Prostate gland (tissue), 2 donors: Measurements from ENCODE around the gene OR1L8. TPM values are rescaled to one million over a fixed set of nuclear protein-coding genes. Genes with fewer than 3 reads are reported as not detected.
"Not testable (repeated sequence)": the region's sequence is repeated elsewhere in the genome, so short reads cannot be mapped to it uniquely, and the experiment has no call there.

Experiments used
- DNase-seq: peaks from one replicate; pipeline ENCODE4 v3.0.0-alpha.2; 2019; ENCODE audit warnings: low spot score
- H3K27ac ChIP-seq, 2 donors: fragments of 200-600 bp; sonication (generic); 2 replicates each; pipeline ENCODE4 v1.5.1; 2017 to 2019
- H3K27me3 ChIP-seq: fragments of 200-600 bp; sonication (generic); replicated peaks from 2 replicates; pipeline ENCODE4 v1.5.1; 2019; ENCODE audit not compliant: insufficient read depth
- H3K36me3 ChIP-seq, 2 donors: fragments of 200-600 bp; sonication (generic); 1 replicate in 1 of 2; 2 replicates in 1 of 2; pipeline versions ENCODE4 v1.5.1 to v1.8.1; 2017 to 2019
- H3K4me1 ChIP-seq: fragments of 200-600 bp; sonication (generic); replicated peaks from 2 replicates; pipeline ENCODE4 v1.5.1; 2019
- H3K4me3 ChIP-seq, 2 donors: fragments of 200-600 bp; sonication (generic); 2 replicates each; pipeline ENCODE4 v1.5.1; 2017 to 2019
- H3K9me3 ChIP-seq: fragments of 200-600 bp; sonication (generic); 2 replicates; pipeline ENCODE4 v1.5.1; 2017
- POLR2A ChIP-seq: fragments of 450-650 bp; IDR thresholded peaks from one replicate; pipeline ENCODE4 v1.6.1; 2016; ENCODE audit warnings: antibody characterized with exemption, mild to moderate bottlenecking
- POLR2AphosphoS5 ChIP-seq: sonication (generic); formaldehyde crosslinking; IDR thresholded peaks from one replicate; pipeline ENCODE4 v1.6.1; 2017; ENCODE audit warnings: antibody characterized with exemption
- WGBS: methylation state at CpG from one replicate; pipeline ENCODE4 v1.1.5; 2018; 5-methylcytosine and 5-hydroxymethylcytosine counted together
- intact Hi-C: fragments of 100-400 bp; cut with DNase I; formaldehyde crosslinking; loops from one replicate; pipeline ENCODE4 v1.14.2; 2022
- total RNA-seq, 2 donors: library from RNA; depleted of rRNA; stranded (reverse); fragments of >200 nt; gene quantifications; one replicate each; pipeline ENCODE4 v1.1.0, GENCODE V29; 2016
- TF ChIP-seq, protein P1 (sequence below), 4 experiments: fragments of 200-600 bp in 2 of 4; fragments of 450-650 bp in 2 of 4; sonication (generic) in 2 of 4; IDR thresholded peaks; 1 replicate in 3 of 4; 2 replicates in 1 of 4; pipeline ENCODE4 v1.5.1; 2016 to 2019; ENCODE audit warnings: antibody characterized with exemption in 4 of 4, mild to moderate bottlenecking in 2 of 4, moderate library complexity in 2 of 4

The OR1L8 gene
- total RNA-seq, 2 donors from 2014 or later, result 0.14 TPM; not detected in 1

DNA sequence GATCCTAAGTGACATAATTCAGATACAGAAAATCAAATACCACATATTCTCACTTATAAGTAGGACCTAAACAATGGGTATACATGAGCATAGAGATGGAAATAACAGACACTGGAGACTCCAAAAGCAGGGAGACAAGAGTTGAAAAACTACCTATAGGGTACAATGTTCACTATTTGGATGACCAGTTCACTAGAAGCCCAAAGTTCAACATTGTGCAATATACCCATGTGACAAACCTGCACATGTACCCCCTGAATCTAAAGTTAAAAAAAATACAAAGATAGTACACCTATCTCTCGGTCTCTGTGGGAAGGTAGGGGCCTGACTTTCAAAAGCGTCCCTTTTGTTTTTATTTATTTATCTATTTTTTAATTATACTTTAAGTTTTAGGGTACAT lies 44.4 kb downstream of the OR1L8 start:
- WGBS, result 66% methylated on average over 2 of the region's 2 CpGs
- Histone ChIP-seq H3K27me3 (no peaks in the 10 kb centered on the region), H3K4me1 (no peaks in the 10 kb centered on the region), H3K27ac (no peak overlapping the region), H3K4me3 (no peak overlapping the region), H3K36me3 (peaks cover 0 to 2% of the 10 kb centered on the region in 2 donors), H3K9me3 (no peaks in the 10 kb centered on the region)
- TF ChIP-seq, protein P1, sequence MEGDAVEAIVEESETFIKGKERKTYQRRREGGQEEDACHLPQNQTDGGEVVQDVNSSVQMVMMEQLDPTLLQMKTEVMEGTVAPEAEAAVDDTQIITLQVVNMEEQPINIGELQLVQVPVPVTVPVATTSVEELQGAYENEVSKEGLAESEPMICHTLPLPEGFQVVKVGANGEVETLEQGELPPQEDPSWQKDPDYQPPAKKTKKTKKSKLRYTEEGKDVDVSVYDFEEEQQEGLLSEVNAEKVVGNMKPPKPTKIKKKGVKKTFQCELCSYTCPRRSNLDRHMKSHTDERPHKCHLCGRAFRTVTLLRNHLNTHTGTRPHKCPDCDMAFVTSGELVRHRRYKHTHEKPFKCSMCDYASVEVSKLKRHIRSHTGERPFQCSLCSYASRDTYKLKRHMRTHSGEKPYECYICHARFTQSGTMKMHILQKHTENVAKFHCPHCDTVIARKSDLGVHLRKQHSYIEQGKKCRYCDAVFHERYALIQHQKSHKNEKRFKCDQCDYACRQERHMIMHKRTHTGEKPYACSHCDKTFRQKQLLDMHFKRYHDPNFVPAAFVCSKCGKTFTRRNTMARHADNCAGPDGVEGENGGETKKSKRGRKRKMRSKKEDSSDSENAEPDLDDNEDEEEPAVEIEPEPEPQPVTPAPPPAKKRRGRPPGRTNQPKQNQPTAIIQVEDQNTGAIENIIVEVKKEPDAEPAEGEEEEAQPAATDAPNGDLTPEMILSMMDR (IDR thresholded peaks at IDR 0.05), result no peak
- TF ChIP-seq POLR2A (no peak), POLR2AphosphoS5 (no peak)
- no peak for DNase-seq
- intact Hi-C loops, result no loop called here

DNA sequence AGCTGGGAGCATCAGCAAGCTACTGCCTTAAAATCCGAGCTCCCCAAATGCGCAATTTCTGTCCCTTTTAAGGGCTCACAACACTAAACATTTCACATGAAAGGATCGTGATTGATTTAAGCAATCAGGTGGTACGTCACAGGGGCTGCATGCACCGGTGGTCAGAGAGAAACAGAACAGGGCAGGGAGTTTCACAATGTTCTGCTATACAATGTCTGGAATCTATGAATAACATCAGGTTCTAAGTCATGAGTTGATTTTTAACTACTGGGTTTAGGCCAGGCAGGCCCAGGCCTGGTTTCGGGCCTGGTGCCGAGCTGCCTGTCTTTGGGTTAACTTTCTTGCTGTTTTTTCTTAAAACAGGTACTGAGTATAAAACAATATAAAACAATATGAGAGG lies 46.1 kb downstream of the OR1L8 start:
- H3K27ac ChIP-seq, H3K4me1 ChIP-seq, intact Hi-C loops, H3K9me3 ChIP-seq, H3K36me3 ChIP-seq, DNase-seq, H3K4me3 ChIP-seq, H3K27me3 ChIP-seq: not testable (repeated sequence)
- WGBS, result 66% methylated on average over 7 of the region's 7 CpGs

DNA sequence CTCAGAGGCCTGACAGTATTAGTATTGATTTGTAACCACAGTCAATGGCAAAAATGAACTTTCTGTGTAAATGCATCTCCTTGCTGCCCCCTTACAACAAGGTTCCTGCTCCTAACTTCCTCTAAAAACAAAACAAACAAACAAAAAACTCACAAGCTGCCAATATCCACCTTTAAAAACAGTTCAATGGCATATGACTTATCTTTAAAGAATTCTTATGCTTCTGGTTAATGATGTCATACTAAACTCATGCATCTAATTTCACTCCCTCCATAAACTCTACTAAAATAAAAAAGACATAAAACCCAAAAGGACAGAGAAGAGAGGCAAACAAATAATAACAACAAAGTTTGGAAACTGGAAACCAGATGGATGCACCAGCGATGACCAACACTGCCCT lies 47.0 kb downstream of the OR1L8 start:
- H3K4me1 ChIP-seq, result no peaks in the 10 kb centered on the region
- no peaks in the 10 kb centered on the region for H3K9me3 ChIP-seq
- H3K27me3 ChIP-seq, result no peaks in the 10 kb centered on the region
- H3K4me3 ChIP-seq, result no peak overlapping the region
- no peak for DNase-seq
- intact Hi-C loops, result no loop called here
- 94% methylated on average over 1 of the region's 1 CpG for WGBS
- H3K36me3 ChIP-seq, result peaks cover 0 to 2% of the 10 kb centered on the region in 2 donors
- no peak overlapping the region for H3K27ac ChIP-seq
- TF ChIP-seq POLR2A (no peak), POLR2AphosphoS5 (no peak)
- TF ChIP-seq, protein P1 (IDR thresholded peaks at IDR 0.05), result no peak

DNA sequence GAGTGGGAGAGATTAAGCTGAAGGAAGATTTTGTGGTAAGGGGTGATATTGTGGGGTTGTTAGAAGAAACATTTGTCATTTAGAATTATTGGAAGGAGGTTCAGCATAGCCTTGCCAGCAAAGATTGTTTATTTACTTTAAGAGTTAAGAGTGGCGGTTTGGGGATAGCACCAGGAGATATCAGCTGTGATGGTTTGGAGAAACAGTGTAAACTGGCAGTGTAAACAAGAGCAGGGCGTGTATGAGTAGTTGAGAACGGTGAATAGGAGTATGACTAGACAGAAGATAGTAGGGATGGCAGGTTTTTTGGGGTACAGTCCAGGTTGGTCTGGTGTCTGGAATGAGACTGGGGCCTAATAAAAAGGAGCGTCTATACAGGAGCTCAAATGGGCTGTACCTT lies 52.0 kb downstream of the OR1L8 start:
- H3K4me3 ChIP-seq, DNase-seq, H3K27ac ChIP-seq, H3K27me3 ChIP-seq, H3K9me3 ChIP-seq, H3K36me3 ChIP-seq, H3K4me1 ChIP-seq, intact Hi-C loops: not testable (repeated sequence)
- WGBS, result 55% methylated on average over 4 of the region's 4 CpGs

DNA sequence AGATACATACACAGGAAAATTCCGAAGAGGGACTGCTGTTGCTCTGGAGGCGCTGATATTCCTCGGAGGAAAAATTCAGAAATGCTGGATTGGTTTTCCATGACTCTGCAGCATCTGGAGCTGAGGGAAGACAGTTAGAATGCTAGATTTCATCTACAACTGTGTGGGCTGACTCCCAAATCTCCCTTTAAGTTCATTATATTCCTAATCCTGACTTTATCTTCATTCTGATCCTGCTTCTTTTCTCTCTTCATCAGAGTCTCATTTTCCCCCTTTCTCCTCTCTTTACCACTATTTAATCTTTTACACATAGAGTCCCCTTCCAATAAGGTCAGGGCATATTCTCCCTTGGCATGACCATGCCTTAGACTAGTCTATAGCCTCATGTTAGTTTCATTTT lies 56.0 kb downstream of the OR1L8 start, which contains the start of gene OR1N1:
Gene OR1N1, minus strand, starts transcription at position 101 of the 400 bp plus-strand sequence. Its CDS starts 0 bp downstream, at position 101.
- DNase-seq, result no peak
- no peak within 1 kb of the TSS for H3K27ac ChIP-seq
- no peaks in the 10 kb centered on the region for H3K36me3 ChIP-seq
- WGBS, result 86% methylated on average over 3 of the region's 3 CpGs
- H3K27me3 ChIP-seq, result no peaks in the 10 kb centered on the region
- no peaks in the 10 kb centered on the region for H3K9me3 ChIP-seq
- no peak within 1 kb of the TSS for H3K4me3 ChIP-seq
- intact Hi-C loops, result no loop called here
- no peaks in the 10 kb centered on the region for H3K4me1 ChIP-seq
- TF ChIP-seq, protein P1 (IDR thresholded peaks at IDR 0.05), result no peak
- TF ChIP-seq POLR2A, result no peak
- no peak for TF ChIP-seq POLR2AphosphoS5

DNA sequence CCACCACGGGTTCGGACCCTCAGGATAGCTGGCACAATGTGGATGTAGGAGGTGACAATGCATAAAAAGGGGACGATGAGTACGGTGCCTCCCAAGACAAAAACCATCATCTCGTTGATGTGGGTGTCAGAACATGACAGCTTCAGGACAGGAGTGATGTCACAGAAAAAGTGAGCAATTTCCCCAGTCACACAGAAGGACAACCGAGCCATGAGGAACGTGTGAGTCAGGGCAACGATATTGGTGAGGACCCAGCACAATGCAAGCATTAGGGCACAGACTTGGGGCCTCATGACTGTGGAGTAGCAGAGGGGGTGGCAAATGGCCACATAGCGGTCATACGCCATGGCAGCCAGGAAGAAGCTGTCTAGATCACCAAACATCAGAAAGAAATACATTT lies 56.6 kb downstream of the OR1L8 start:
- no peaks in the 10 kb centered on the region for H3K27me3 ChIP-seq
- WGBS, result 86% methylated on average over 10 of the region's 10 CpGs
- no peak for DNase-seq
- H3K4me1 ChIP-seq, result no peaks in the 10 kb centered on the region
- no peak for TF ChIP-seq POLR2AphosphoS5
- TF ChIP-seq POLR2A, result no peak
- TF ChIP-seq, protein P1 (IDR thresholded peaks at IDR 0.05), result no peak
- intact Hi-C loops, result no loop called here
- H3K27ac ChIP-seq, result no peak overlapping the region
- no peaks in the 10 kb centered on the region for H3K36me3 ChIP-seq
- no peaks in the 10 kb centered on the region for H3K9me3 ChIP-seq
- H3K4me3 ChIP-seq, result no peak overlapping the region
